Astrocyte (in vitro differentiated cells and primary cell): ENCODE results near the gene PARP9. TPM values are rescaled to one million over a fixed set of nuclear protein-coding genes. Genes with fewer than 3 reads are reported as not detected.

Experiments
- DNase-seq: peaks from one replicate; pipeline ENCODE4 v3.0.0-alpha.2; 2010; ENCODE audit warnings: low read depth
- FAIRE-seq: peaks from 2 replicates; lab custom pipeline; 2011; peaks lifted over from hg19 to GRCh38; lab: Jason Lieb, UNC
- H2AFZ ChIP-seq: 2 replicates; pipeline ENCODE4 v1.6.0; 2012; ENCODE audit warnings: low read depth, low read length, inconsistent platforms
- H3K27ac ChIP-seq: 2 replicates; pipeline ENCODE4 v1.5.1; 2011; ENCODE audit warnings: low read depth, low read length, inconsistent platforms
- H3K27me3 ChIP-seq: 2 replicates; pipeline ENCODE4 v1.6.0; 2011; ENCODE audit warnings: low read length, inconsistent platforms; ENCODE audit not compliant: insufficient read depth
- H3K36me3 ChIP-seq: 2 replicates; pipeline ENCODE4 v1.5.1; 2011; ENCODE audit warnings: low read length, inconsistent platforms; ENCODE audit not compliant: insufficient read depth
- H3K4me1 ChIP-seq: 2 replicates; pipeline ENCODE4 v1.5.1; 2011; ENCODE audit warnings: low read length, inconsistent platforms; ENCODE audit not compliant: insufficient read depth
- H3K4me2 ChIP-seq: 2 replicates; pipeline ENCODE4 v1.6.0; 2012; ENCODE audit warnings: low read length, inconsistent platforms
- H3K4me3 ChIP-seq: 2 replicates; pipeline ENCODE4 v1.5.1; 2011; ENCODE audit warnings: low read depth, mild to moderate bottlenecking, low read length, inconsistent platforms; ENCODE audit not compliant: insufficient read depth
- H3K79me2 ChIP-seq: 2 replicates; pipeline ENCODE4 v1.6.0; 2012; ENCODE audit warnings: mild to moderate bottlenecking, low read length, inconsistent platforms; ENCODE audit not compliant: insufficient read depth
- H3K9ac ChIP-seq: 2 replicates; pipeline ENCODE4 v1.6.0; 2012; ENCODE audit warnings: mild to moderate bottlenecking, low read length, inconsistent platforms
- H3K9me3 ChIP-seq: 2 replicates; pipeline ENCODE4 v1.5.1; 2012; ENCODE audit warnings: low read depth, mild to moderate bottlenecking, low read length, inconsistent platforms; ENCODE audit not compliant: insufficient read depth
- H4K20me1 ChIP-seq: 2 replicates; pipeline ENCODE4 v1.6.0; 2012; ENCODE audit warnings: low read length, inconsistent platforms; ENCODE audit not compliant: insufficient read depth
- H3K27ac Mint-ChIP-seq: one replicate; pipeline ENCODE4 v1.8.0; 2021; ENCODE audit warnings: mild to moderate bottlenecking, mixed read lengths; ENCODE audit not compliant: unreplicated experiment
- H3K27me3 Mint-ChIP-seq: one replicate; pipeline ENCODE4 v1.8.0; 2021; ENCODE audit warnings: low read depth, mixed read lengths; ENCODE audit not compliant: unreplicated experiment
- H3K36me3 Mint-ChIP-seq: one replicate; pipeline ENCODE4 v1.8.0; 2021; ENCODE audit warnings: low read depth, mixed read lengths; ENCODE audit not compliant: unreplicated experiment
- H3K4me1 Mint-ChIP-seq: one replicate; pipeline ENCODE4 v1.8.0; 2021; ENCODE audit warnings: low read depth, mixed read lengths; ENCODE audit not compliant: unreplicated experiment
- H3K4me3 Mint-ChIP-seq: one replicate; pipeline ENCODE4 v1.8.0; 2021; ENCODE audit warnings: mild to moderate bottlenecking, moderate library complexity, mixed read lengths; ENCODE audit not compliant: unreplicated experiment
- H3K9me3 Mint-ChIP-seq: one replicate; pipeline ENCODE4 v1.8.0; 2021; ENCODE audit warnings: mild to moderate bottlenecking, mixed read lengths; ENCODE audit not compliant: unreplicated experiment
- CTCF ChIP-seq: IDR thresholded peaks from 2 replicates; pipeline ENCODE4 v1.5.1; 2011; ENCODE audit warnings: low read depth, mild to moderate bottlenecking, inconsistent platforms, low read length, moderate library complexity; ENCODE audit not compliant: insufficient read depth
- EZH2 ChIP-seq: IDR thresholded peaks from 2 replicates; pipeline ENCODE4 v1.6.1; 2012; ENCODE audit warnings: mild to moderate bottlenecking, low read length, inconsistent platforms; ENCODE audit not compliant: insufficient read depth
- total RNA-seq: library from RNA; stranded (reverse); gene quantifications from 2 replicates; pipeline ENCODE4 v1.2.1, GENCODE V29; 2021

Gene PARP9
- total RNA-seq, 1 donor from 2014 or later, result 74.1 TPM

GRCh38 chr3:122497425-122497824 lies 66.7 kb downstream of the PARP9 start:
- Histone ChIP-seq H3K4me1 (peaks cover 8% of the 10 kb centered on the region), H4K20me1 (peaks cover 84% of the 10 kb centered on the region), H3K9ac (no peak overlapping the region), H3K9me3 (no peaks in the 10 kb centered on the region), H3K4me3 (no peak overlapping the region), H3K79me2 (peaks cover 71% of the 10 kb centered on the region), H2AFZ (no peak overlapping the region), H3K27me3 (no peaks in the 10 kb centered on the region), H3K36me3 (peaks cover 11% of the 10 kb centered on the region), H3K27ac (no peak overlapping the region), H3K4me2 (peak overlapping the region; percentile 14)
- H3K36me3 Mint-ChIP-seq, result peaks cover 2% of the 10 kb centered on the region
- H3K4me1 Mint-ChIP-seq, result peaks cover 65% of the 10 kb centered on the region
- H3K4me3 Mint-ChIP-seq, result peak overlapping the region; percentile 55
- no peak for TF ChIP-seq EZH2
- no peak for TF ChIP-seq CTCF
- FAIRE-seq (peak; percentile 88), DNase-seq (peak; percentile 92)
- H3K27me3 Mint-ChIP-seq, result no peaks in the 10 kb centered on the region
- H3K27ac Mint-ChIP-seq, result peak overlapping the region; percentile 70
- no peaks in the 10 kb centered on the region for H3K9me3 Mint-ChIP-seq

GRCh38 chr3:122496508-122496907 lies 67.6 kb downstream of the PARP9 start:
- Histone ChIP-seq H3K4me2 (no peak overlapping the region), H3K27ac (no peak overlapping the region), H3K4me1 (peaks cover 8% of the 10 kb centered on the region), H4K20me1 (peaks cover 82% of the 10 kb centered on the region), H3K4me3 (no peak overlapping the region), H3K36me3 (peaks cover 11% of the 10 kb centered on the region), H3K9me3 (no peaks in the 10 kb centered on the region), H2AFZ (no peak overlapping the region), H3K27me3 (no peaks in the 10 kb centered on the region), H3K79me2 (peaks cover 68% of the 10 kb centered on the region), H3K9ac (no peak overlapping the region)
- Mint-ChIP-seq H3K27me3 (no peaks in the 10 kb centered on the region), H3K36me3 (peaks cover 2% of the 10 kb centered on the region), H3K27ac (peak overlapping the region; percentile 96), H3K9me3 (no peaks in the 10 kb centered on the region), H3K4me1 (peaks cover 58% of the 10 kb centered on the region), H3K4me3 (peak overlapping the region; percentile 88)
- TF ChIP-seq EZH2 (no peak), CTCF (no peak)
- DNase-seq, result no peak
- no peak for FAIRE-seq

- H3K27me3 Mint-ChIP-seq, result no peaks in the 10 kb centered on the region
- H3K27me3 ChIP-seq, result no peaks in the 10 kb centered on the region
- no peaks in the 10 kb centered on the region for H3K9me3 ChIP-seq
- FAIRE-seq (peak; percentile 26), DNase-seq (peak; percentile 83)
- H3K4me1 Mint-ChIP-seq, result peaks cover 54% of the 10 kb centered on the region
- no peak overlapping the region for H3K9ac ChIP-seq
- H3K27ac Mint-ChIP-seq, result peak overlapping the region; percentile 69
- H3K4me2 ChIP-seq, result peak overlapping the region; percentile 42
- H3K36me3 Mint-ChIP-seq, result peaks cover 9% of the 10 kb centered on the region
- peaks cover 80% of the 10 kb centered on the region for H4K20me1 ChIP-seq
- H3K4me3 Mint-ChIP-seq, result peak overlapping the region; percentile 71
- H3K27ac ChIP-seq, result no peak overlapping the region
- no peak overlapping the region for H3K4me3 ChIP-seq
- H3K4me1 ChIP-seq, result peaks cover 8% of the 10 kb centered on the region
- peaks cover 11% of the 10 kb centered on the region for H3K36me3 ChIP-seq
- H3K9me3 Mint-ChIP-seq, result no peaks in the 10 kb centered on the region
- no peak overlapping the region for H2AFZ ChIP-seq
- TF ChIP-seq EZH2, result no peak
- TF ChIP-seq CTCF, result no peak
- H3K79me2 ChIP-seq, result peaks cover 61% of the 10 kb centered on the region
These were observed 70.8 kb downstream of the PARP9 start for GRCh38 chr3:122493296-122493695.
